Prostate gland (tissue), 2 donors: ENCODE data around the gene IRX2. TPM values are rescaled to one million over a fixed set of nuclear protein-coding genes. Genes with fewer than 3 reads are reported as not detected.

Source experiments
- DNase-seq: peaks from one replicate; pipeline ENCODE4 v3.0.0-alpha.2; 2019; ENCODE audit warnings: low spot score
- H3K27ac ChIP-seq, 2 donors: fragments of 200-600 bp; sonication (generic); 2 replicates each; pipeline ENCODE4 v1.5.1; 2017 to 2019
- H3K27me3 ChIP-seq: fragments of 200-600 bp; sonication (generic); replicated peaks from 2 replicates; pipeline ENCODE4 v1.5.1; 2019; ENCODE audit not compliant: insufficient read depth
- H3K36me3 ChIP-seq, 2 donors: fragments of 200-600 bp; sonication (generic); 1 replicate in 1 of 2; 2 replicates in 1 of 2; pipeline versions ENCODE4 v1.5.1 to v1.8.1; 2017 to 2019
- H3K4me1 ChIP-seq: fragments of 200-600 bp; sonication (generic); replicated peaks from 2 replicates; pipeline ENCODE4 v1.5.1; 2019
- H3K4me3 ChIP-seq, 2 donors: fragments of 200-600 bp; sonication (generic); 2 replicates each; pipeline ENCODE4 v1.5.1; 2017 to 2019
- H3K9me3 ChIP-seq: fragments of 200-600 bp; sonication (generic); 2 replicates; pipeline ENCODE4 v1.5.1; 2017
- POLR2A ChIP-seq: fragments of 450-650 bp; IDR thresholded peaks from one replicate; pipeline ENCODE4 v1.6.1; 2016; ENCODE audit warnings: antibody characterized with exemption, mild to moderate bottlenecking
- POLR2AphosphoS5 ChIP-seq: sonication (generic); formaldehyde crosslinking; IDR thresholded peaks from one replicate; pipeline ENCODE4 v1.6.1; 2017; ENCODE audit warnings: antibody characterized with exemption
- WGBS: methylation state at CpG from one replicate; pipeline ENCODE4 v1.1.5; 2018; 5-methylcytosine and 5-hydroxymethylcytosine counted together
- intact Hi-C: fragments of 100-400 bp; cut with DNase I; formaldehyde crosslinking; loops from one replicate; pipeline ENCODE4 v1.14.2; 2022
- total RNA-seq, 2 donors: library from RNA; depleted of rRNA; stranded (reverse); fragments of >200 nt; gene quantifications; one replicate each; pipeline ENCODE4 v1.1.0, GENCODE V29; 2016
- TF ChIP-seq, protein P1 (sequence below), 4 experiments: fragments of 200-600 bp in 2 of 4; fragments of 450-650 bp in 2 of 4; sonication (generic) in 2 of 4; IDR thresholded peaks; 1 replicate in 3 of 4; 2 replicates in 1 of 4; pipeline ENCODE4 v1.5.1; 2016 to 2019; ENCODE audit warnings: antibody characterized with exemption in 4 of 4, mild to moderate bottlenecking in 2 of 4, moderate library complexity in 2 of 4

IRX2 gene
- total RNA-seq, 2 donors from 2014 or later: 10.2 to 20.6 TPM

DNA sequence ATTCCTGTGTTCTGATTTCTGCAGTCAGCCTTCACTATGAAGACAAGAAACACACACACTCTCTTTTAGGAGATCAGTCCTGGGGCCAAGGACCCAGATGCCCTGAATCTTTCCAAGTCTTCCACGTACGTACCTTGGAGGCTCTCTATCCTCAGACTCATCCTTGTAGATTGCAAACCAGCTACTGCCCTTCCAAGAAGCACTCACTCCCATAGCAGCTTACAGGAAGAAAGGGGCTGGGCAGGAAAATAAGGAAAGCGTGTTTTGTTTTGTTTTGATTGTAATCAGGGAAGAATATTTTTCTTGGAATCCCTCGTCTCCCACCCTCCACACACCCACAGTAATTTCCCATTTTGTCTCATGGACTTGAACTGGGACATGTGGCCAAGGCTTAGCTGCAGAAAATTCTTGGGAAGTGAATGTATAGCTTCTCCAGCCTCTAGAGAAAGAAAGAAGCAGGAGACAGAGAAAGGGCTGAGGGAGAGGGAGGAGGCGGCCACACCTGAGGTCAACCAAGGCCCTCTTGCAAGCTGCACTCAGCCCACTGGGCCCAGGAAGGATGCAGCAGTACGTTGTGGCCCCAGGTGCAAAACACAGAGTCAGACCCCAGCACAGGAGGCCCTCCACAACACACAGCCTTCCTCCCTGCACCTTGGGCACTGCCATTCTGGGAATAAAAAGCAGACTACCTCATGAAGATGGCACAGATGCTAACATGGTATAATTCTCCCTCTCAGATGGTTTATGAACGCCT is 29.9 kb downstream of the IRX2 start:
- Histone ChIP-seq H3K4me1 (no peaks in the 10 kb centered on the region), H3K9me3 (no peaks in the 10 kb centered on the region), H3K27me3 (no peaks in the 10 kb centered on the region), H3K36me3 (no peaks in the 10 kb centered on the region), H3K27ac (no peak overlapping the region), H3K4me3 (no peak overlapping the region)
- TF ChIP-seq POLR2AphosphoS5 (no peak), POLR2A (no peak)
- TF ChIP-seq, protein P1, sequence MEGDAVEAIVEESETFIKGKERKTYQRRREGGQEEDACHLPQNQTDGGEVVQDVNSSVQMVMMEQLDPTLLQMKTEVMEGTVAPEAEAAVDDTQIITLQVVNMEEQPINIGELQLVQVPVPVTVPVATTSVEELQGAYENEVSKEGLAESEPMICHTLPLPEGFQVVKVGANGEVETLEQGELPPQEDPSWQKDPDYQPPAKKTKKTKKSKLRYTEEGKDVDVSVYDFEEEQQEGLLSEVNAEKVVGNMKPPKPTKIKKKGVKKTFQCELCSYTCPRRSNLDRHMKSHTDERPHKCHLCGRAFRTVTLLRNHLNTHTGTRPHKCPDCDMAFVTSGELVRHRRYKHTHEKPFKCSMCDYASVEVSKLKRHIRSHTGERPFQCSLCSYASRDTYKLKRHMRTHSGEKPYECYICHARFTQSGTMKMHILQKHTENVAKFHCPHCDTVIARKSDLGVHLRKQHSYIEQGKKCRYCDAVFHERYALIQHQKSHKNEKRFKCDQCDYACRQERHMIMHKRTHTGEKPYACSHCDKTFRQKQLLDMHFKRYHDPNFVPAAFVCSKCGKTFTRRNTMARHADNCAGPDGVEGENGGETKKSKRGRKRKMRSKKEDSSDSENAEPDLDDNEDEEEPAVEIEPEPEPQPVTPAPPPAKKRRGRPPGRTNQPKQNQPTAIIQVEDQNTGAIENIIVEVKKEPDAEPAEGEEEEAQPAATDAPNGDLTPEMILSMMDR (IDR thresholded peaks at IDR 0.05): no peak
- intact Hi-C loops: no loop called here
- no peak for DNase-seq
- 84% methylated on average over 7 of the region's 7 CpGs for WGBS

DNA sequence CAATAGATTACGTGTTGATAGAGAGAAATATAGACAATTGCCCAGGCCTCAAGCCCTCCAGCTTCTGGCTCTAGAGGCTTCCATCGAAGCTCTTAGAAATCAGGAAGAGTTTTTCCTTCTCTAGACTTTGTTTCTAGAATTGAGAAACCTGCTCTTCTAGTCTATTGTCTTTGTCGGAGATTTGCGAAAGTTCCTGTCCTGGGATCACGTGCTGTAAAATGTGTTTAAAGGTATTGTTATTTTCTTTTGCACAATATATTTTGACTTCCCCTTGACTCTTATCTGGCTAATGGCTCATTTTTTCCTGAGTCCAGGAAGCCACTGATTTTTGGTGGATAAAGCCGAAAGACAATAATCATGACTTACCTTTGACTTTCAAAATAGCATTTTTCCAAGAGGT is 32.1 kb downstream of the IRX2 start:
- Histone ChIP-seq H3K27ac (no peak overlapping the region), H3K4me1 (no peaks in the 10 kb centered on the region), H3K27me3 (no peaks in the 10 kb centered on the region), H3K4me3 (no peak overlapping the region), H3K9me3 (no peaks in the 10 kb centered on the region), H3K36me3 (no peaks in the 10 kb centered on the region)
- TF ChIP-seq POLR2A: no peak
- TF ChIP-seq, protein P1 (IDR thresholded peaks at IDR 0.05): no peak
- no peak for TF ChIP-seq POLR2AphosphoS5
- 63% methylated on average over 6 of the region's 6 CpGs for WGBS
- intact Hi-C loops: no loop called here
- no peak for DNase-seq

DNA sequence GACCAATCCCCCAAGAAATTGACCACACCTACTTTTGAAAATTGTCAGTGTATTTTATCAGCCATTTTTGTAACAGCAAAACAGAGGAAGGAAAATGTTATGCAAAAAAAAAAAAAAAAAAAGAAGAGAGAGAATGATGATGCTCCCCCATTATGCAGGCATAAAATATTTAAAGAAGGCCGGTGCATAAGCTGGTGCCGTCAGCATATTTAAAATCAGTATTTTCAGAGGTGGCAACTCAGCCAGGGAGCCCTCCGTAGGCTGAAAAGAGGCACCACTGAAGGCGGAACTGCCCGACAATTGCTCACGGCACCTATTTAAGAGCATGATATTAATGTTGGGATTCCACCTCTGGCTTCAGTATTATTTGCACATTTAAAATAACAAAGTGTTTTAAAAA is 33.4 kb downstream of the IRX2 start:
- Histone ChIP-seq H3K9me3 (no peaks in the 10 kb centered on the region), H3K4me3 (no peak overlapping the region), H3K27ac (no peak overlapping the region), H3K4me1 (no peaks in the 10 kb centered on the region), H3K27me3 (no peaks in the 10 kb centered on the region), H3K36me3 (no peaks in the 10 kb centered on the region)
- no peak for DNase-seq
- intact Hi-C loops: no loop called here
- 84% methylated on average over 6 of the region's 6 CpGs for WGBS
- TF ChIP-seq POLR2A: no peak
- TF ChIP-seq, protein P1 (IDR thresholded peaks at IDR 0.05): no peak
- no peak for TF ChIP-seq POLR2AphosphoS5

DNA sequence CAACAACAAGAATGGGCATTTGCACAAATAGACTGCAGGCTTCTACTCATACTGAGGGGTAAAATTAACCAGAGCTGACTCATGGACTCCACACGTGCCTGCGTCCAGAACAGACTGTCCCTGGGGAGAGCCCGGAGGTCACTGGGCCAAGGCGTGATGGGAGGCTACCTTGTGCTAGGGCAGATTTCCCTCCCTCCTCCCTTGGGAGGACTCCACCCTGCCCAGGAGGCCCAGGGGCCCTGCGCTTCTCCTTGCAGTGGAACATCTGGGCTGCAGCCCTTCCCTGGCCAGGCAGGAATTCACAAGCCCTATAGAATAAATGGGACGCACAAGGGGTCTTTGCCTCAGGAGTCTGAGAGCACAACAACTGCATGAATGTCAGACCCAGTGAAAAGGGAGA is 35.6 kb downstream of the IRX2 start:
- Histone ChIP-seq H3K4me1 (no peaks in the 10 kb centered on the region), H3K27me3 (no peaks in the 10 kb centered on the region), H3K36me3 (no peaks in the 10 kb centered on the region), H3K9me3 (no peaks in the 10 kb centered on the region), H3K4me3 (no peak overlapping the region), H3K27ac (no peak overlapping the region)
- intact Hi-C loops: no loop called here
- TF ChIP-seq POLR2A: no peak
- TF ChIP-seq, protein P1 (IDR thresholded peaks at IDR 0.05): no peak
- TF ChIP-seq POLR2AphosphoS5: no peak
- 80% methylated on average over 6 of the region's 6 CpGs for WGBS
- DNase-seq: no peak

DNA sequence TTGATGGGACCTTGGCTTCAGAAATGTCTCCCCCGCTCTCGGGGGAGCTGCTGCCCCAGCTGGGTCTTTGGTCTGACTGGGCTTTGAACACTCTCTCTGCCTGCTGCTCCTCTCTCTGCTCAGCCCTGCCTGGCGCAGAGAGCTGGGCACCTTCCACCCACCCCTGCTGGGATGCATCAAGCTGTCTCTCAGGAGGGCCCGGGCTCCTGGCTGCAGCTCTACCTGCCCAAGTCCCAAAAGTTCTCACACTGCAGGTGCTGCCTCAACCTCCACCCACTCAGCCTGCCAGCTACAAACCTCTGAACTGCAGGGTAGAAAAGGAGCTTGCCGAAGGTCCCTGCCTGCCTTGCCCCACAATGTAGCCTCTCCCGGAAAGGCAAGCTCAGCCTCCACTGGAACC is 36.7 kb downstream of the IRX2 start:
- TF ChIP-seq POLR2AphosphoS5 (no peak), POLR2A (no peak)
- TF ChIP-seq, protein P1 (IDR thresholded peaks at IDR 0.05): no peak
- Histone ChIP-seq H3K4me1 (no peaks in the 10 kb centered on the region), H3K27me3 (no peaks in the 10 kb centered on the region), H3K36me3 (no peaks in the 10 kb centered on the region), H3K9me3 (no peaks in the 10 kb centered on the region), H3K27ac (no peak overlapping the region), H3K4me3 (no peak overlapping the region)
- no peak for DNase-seq
- intact Hi-C loops: no loop called here
- 87% methylated on average over 6 of the region's 6 CpGs for WGBS
